ENCODE results near the gene DOCK2.

The DOCK2 gene

DNA sequence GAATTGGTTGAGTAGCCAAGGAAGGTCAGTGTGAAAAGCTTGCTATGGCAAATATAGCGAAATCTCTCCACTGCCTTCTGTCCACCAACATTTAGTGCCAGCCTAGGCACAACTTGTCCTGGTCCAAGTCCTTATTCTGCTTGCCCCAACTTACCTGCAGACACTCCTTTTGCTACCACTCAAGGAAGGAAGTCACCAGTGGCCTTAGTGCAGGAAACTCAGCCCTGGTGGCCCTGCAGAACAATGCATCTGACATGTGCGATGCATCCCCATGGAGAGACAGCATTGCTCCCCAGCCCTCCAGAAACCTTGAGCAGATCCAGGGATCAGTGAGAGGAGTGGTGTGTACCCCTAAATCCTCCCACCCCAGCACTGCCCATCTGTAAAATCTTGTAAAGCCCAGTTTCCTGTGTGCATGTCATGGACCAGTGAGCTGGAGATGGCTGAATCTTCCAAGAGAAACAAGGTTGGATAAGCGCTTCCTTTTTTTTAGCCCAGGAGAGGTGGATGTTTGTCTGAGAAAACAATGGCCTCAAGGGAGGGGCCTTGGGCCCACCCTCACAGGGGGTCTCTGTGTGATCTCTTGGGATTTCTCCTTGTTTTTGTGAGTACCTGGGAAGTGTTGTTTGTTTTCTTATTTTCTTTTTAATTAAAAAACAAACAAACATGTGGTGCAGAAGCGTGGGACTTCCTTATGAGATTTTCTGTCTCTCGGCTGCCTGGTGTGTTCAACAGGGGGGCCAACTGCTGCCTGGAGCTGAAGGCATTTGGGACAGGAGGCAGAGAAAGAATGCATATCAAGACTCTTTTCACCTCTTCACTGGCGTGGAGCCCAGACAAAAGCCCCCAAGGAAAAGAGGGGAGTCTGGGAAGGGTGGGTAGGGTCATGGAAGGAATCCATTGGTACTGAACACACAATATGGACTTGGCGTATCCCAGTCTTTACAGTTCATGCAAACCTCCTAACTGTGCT lies 472.3 kb downstream of the DOCK2 start:
- DNase-seq = no peak

DNA sequence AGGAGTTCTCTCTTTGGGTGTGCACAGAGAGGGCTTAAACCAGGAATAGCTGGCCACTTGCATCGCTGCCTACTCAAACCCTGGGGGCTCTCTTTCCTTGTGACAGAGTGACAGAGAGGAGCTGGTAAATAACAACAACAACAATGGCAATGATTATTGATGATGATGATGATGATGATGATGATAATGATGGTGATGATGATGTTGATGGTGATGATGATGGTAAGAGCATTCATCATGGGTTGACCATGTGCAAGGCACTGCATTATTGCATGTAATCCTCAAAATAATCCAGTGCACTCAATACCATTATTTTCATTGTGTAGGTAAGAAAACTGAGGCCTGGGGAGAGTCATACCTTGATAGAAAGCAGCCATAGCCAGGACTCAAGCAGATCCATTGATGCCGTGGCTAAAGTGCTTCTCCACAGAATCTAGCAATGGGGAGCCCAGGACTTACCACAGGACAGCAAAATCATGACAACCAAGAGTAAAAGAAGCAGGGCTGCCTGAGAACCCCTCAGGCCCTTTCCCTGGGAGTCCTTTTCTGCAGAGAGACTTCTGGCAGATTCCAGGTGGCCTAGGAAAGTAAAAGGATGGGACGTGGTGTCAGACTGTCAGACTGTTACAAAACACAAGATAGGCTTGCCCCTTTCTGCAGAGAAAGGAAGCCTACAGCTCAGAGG lies 473.5 kb downstream of the DOCK2 start:
- no peak for DNase-seq

DNA sequence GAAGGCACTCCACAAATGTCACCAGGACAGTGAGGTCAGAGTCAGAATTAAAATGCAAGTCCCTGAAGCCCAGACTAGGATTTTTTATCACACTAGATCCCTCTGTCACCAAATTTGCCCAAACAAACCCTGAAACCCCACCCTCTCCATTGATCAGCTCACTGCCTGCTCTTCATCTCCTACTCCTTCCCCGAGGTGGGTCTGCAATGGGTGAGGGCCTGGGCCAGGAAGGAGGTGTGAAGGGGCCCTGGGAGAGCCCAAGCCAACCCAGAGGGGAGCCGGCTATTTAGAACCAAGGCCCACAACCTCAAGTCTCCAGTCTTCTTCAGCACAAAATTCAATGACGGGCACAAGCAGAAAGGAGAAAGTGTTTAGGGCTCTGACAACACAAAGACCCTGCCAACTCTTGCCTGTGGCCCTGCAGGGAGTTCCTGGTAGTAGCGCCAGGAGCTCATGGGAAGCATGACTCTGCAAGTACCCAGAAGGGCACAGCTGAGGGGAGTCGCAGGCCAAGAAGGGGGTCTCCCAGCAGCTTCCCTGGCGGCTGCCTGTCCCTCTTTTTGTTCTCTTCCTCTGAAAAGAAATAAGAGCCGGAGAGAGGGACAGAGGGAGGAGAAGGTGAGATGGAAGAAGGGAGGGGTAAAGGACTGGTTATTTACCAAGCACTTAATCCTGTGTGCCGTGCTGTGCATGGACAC lies 474.2 kb downstream of the DOCK2 start:
- DNase-seq = no peak

DNA sequence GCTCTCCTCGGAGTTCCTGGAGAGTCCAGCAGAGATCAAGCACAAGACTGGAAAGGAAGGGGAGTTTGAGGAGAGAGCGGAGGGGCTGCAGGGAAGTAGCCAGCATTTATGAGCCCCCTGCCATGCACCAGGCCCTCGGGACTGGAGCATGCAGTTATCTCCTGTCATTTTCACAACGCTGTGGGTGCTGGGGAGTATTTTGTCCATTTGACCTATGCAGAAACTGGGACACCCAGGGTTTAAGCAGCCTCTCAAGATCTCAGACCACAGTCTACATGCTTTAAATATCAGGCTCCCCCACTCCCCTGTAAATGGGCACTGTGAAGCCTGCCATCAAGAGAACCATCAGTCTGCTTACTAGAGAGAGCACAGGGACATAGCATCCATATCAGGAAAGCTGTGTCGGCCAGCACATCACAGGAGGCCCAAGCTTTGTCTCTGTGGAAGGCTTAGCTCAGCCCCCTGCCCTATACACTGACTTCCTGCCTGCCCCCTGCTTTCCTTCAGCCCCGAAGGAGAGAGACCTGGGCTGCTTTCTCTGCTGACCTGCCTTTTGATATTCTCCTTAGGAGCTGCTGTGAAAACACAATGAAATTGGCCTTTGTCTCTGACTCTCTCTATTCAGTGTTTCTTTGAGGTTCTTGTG lies 475.9 kb downstream of the DOCK2 start:
- DNase-seq = no peak

DNA sequence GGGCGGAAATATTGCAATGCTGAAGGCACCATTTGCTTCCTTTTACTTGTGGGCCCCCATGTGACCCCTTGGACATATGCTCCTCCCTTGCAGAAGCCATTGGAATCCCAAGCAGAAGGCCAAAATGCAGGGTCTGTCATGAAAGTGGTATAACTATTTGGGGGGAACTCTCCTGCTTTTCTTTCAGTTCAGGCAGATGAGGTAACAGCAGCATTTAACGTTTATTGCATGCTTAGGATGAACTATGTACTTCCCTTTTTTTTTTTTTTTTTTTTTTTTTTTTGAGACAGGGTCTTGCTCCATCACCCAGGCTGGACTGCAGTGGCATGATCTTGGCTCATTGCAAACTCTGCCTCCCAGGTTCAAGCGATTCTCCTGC lies 476.4 kb downstream of the DOCK2 start:
- DNase-seq = no peak

DNA sequence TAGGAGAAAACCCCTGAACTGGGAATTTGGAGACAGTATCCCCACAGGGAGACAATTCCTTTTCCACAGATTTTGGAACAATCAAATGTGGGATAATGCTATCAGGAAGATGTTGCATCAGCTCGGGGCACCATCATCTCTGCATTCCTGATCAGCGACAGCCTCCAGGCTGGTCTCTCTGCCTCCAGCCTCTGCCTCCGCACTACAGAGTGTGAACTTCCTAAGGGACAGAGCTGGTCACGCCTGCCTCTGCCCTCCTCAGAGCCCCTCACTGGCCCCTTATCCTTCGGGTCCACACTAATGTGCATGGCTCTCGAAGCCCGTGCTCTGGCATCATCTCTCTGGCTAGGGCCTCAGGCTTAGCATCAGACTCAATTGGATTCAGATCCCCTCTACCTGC lies 477.2 kb downstream of the DOCK2 start:
- no peak for DNase-seq

DNA sequence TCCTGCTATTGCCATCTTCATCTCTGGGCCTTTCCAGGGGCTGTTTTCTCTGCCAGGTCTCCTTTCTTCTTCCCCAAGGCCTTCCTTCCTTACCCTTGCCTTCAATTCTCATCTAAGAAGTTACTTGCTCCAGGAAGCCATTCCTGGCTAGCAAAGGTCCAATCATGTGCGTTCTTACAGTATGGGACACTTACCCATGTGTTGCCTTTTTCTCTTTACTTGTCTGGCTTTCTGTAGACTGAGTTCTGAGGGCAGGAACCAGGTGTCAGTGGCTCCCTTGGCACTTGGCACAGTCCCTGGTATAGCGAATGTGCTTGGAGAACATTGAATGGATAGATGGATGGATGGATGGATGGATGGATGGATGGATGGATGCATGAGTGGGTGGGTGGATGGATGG lies 478.9 kb downstream of the DOCK2 start:
- DNase-seq = no peak

DNA sequence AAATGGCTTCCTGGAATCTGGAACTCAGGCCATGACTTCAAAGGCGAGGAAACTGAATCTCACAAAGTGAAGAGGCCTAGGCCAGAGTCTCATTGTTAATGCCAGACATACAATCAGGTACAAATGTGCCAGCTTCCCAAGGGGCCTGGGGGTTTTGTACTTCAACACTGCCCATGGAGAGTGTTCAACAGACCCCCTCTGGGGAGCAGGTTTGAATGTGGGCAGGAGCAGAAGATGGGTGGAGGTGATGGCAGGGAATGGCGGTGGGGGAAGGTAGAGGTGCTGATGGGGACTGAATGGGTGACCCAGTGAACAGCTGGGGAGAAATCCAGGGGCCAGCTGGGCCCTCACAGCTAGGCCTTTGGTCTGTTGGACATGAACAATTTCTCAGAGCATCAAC lies 480.7 kb downstream of the DOCK2 start:
- DNase-seq = no peak

DNA sequence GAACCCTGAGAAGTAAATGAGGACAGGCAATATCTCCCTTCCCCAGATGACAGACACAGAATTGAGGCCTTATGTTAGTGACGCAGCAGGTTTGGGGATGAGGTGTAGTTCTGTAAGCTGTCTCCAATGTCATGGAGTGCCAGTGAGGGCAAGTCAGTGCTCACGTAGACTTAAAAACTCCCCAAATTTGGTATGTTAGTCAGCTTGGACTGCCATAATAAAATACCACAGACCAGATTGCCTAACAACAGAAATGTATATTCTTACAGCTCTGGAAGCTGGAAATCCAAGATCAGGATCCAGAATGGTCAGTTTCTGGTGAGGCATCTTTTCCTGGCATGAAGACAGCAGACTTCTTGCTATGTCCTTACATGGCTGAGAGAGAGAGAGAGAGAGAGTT lies 483.5 kb downstream of the DOCK2 start:
- DNase-seq = no peak

DNA sequence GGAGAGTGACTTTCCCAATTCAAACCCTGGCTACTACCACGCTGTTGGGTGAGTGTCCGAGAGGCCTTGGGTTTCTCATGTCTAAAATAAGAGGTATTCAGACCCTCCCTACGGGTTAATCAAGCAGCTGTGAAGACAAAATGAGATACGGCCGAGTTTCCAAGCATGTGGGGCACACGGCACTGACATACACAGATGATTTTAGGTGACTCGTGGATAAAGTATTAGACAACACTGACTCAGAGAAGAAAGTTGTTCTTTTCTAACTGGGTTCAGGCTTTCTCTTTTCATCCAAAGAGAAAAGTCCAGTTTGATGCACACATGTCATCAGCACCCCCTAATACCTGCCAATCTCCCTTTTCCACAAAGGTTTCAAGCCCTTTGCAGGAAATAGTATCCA lies 484.2 kb downstream of the DOCK2 start:
- DNase-seq = no peak

DNA sequence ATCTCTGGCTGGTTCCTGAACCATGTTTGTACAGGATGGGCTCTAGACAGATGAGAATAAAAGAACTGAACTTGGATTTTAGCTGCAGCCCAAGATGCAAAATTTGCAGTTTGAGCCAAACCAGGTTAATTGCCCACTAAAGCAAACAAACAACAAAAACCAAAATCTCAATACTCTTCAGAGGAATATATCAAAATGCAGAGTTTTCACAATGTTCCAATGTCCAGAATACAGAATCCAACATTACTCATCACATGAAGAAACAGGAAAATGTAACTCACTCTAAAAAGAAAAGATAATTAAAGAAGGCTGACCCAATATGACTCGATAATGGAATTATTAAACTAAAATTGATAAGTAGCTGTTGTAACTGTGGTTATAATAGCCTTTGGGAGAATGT lies 489.0 kb downstream of the DOCK2 start:
- DNase-seq = no peak

DNA sequence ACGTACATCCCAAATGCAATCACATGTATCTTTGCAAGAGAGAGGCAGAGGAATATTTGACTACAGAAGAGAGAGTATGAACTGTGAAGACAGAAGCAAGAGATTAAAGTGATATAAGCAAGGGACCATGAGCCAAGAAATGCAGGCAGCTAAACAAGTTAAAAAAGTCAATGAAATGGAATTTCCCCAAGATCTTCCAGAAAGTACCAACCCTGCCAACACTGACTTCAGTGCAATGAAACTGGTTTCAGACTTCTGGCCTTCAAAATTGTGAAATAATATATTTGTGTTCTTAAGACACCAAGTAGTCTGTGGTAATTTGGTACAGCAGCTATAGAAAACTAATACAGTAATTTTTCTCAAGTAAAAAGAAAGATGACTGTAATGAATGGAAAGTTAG lies 489.6 kb downstream of the DOCK2 start:
- no peak for DNase-seq

DNA sequence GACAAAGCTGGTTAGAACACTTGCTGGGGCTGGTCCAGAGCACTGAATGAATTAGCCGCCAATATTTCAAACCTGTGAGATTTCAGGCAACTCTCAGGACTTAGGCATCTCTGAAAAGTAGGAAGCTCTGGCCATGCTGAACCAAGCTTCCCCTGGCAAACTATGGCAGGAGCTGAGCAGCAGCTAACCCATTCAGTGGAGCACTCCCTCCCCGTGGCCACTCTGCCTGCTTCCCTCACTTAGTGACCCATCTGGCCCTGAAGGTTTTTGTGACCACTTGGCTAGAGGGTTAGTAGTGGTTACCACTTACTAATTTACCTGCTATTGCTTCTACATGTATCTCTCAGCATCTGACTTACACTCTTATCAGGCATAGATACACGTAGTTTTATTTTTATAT lies 494.2 kb downstream of the DOCK2 start:
- DNase-seq = no peak

DNA sequence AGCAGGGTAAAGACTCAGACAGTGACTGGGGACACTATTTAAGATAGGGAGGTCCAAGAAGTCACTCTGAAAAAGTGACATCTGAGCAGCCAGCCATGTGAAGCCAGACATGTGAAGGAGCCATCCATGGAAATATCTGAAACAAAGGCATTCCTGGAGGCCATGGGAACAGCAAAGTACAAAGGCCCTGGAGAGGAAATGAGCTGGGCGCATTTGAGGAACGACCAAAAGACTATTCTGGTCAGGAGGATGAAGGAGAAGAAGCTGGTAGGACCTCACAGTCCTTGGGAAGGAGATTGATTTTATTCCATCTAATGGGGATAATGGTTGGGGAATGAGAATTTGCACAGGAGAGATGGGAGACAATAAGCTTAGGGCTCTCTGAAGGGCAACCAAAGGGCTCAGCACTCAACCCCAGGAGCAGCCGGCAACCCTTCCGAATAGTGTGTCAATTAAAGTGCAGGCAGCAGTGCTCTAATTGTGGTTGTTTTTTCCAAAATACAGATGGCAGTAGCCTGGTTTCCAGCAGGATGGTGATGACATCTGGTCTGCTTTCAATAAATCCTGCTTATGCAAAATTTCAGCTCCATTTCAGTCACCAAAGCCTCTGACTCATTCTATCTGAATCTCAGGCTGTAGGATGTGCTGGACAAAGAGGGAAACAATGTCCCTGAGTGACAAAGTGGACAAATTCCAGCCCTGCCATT lies 495.3 kb downstream of the DOCK2 start:
- no peak for DNase-seq
